ENCODE data around the gene SMIM43. TPM values are rescaled to one million over a fixed set of nuclear protein-coding genes. Genes with fewer than 3 reads are reported as not detected.

Gene SMIM43
- total and polyA plus RNA-seq, 2 of the 8 experiments (the other 6 are each of a cell fraction or from before 2014, with no cell fraction given), result 0.50 to 0.94 TPM

DNA sequence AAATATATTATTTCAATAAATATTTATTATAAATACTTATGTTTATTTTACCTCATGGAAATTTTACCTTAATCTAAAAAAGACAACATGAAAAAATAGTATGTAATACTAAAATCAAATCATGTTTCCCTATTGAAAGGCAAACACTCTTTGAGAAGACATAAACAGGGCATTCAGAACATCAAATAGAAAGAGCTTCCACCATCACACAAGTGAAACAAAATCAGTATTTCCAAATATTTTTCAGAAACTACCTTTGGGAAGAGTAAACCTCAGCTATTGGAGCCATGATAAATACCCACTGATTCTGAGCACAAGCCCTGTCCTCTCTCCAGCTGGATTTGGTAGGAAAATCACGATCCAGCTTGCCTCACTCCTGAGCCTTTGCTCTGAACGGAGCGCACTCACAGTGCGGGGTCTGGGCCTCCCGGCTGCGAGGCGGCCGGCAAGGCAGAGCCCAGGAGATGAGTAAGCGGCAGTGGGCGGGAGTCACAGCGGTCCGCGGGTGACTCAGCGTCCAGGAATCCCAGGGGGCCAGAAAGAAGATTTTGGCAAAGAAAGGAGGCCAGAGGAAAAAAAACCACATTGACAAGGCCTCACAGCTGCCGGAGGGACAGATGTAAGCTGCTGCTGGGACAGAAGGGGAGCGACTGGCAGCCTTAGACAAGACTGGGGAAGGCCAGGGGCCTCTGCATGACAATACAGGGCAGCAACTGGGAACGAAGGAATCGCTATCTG lies 53.5 kb downstream of the SMIM43 start (continued):
- TF ChIP-seq TBP (IDR thresholded peaks at IDR 0.05; ENCODE audit: low read depth, low read length) (peak; percentile 45; the same call in 1 of the 2 replicates), JUN (IDR thresholded peaks at IDR 0.05; ENCODE audit: low read depth, low read length) (peak; percentile 99), SIN3A (conservative IDR thresholded peaks at IDR 0.05 in 1 of 2, IDR thresholded peaks at IDR 0.05 in 1 of 2; ENCODE audit: low read depth in 1 of 2, low read length in 2 of 2) (peak; percentile 83 to 85; a peak in 2 of 4 replicates), EP300 (IDR thresholded peaks at IDR 0.05; ENCODE audit: borderline replicate concordance in 1 of 2, low read depth in 2 of 2, low read length in 2 of 2) (peak in 1 of 2 experiments; percentile 79; a peak in 1 of 3 replicates), ATF3 (IDR thresholded peaks at IDR 0.05; ENCODE audit: insufficient read depth, low read depth, low read length) (peak; percentile 81), CHD2 (IDR thresholded peaks at IDR 0.05; ENCODE audit: low read length) (no peak), POU5F1 (IDR thresholded peaks at IDR 0.05; ENCODE audit: low read depth, low read length) (peak; percentile 89; the same call in 1 of the 2 replicates), YY1 (IDR thresholded peaks at IDR 0.05; ENCODE audit: low read depth, low read length) (peak; percentile 56; the same call in 1 of the 2 replicates), POLR2A (IDR thresholded peaks at IDR 0.05; ENCODE audit: control extremely low read depth in 1 of 2, low read depth in 2 of 2, low read length in 2 of 2) (0 out of 3 replicates have a peak, but pooled peaks of 1 of the 2 experiments have one; percentile 36), TAF7 (optimal IDR thresholded peaks at IDR 0.05; ENCODE audit: borderline replicate concordance, low read depth, low read length) (peak; percentile 44), SP4 (IDR thresholded peaks at IDR 0.05; ENCODE audit: low read length) (0 out of 2 replicates have a peak, but pooled peaks have one; percentile 28), RBBP5 (IDR thresholded peaks at IDR 0.05; ENCODE audit: borderline replicate concordance, low read depth, low read length) (no peak), CTCF (IDR thresholded peaks at IDR 0.05; ENCODE audit: control extremely low read depth in 1 of 3, insufficient read depth in 1 of 3, low read depth in 1 of 3, low read length in 3 of 3) (0 out of 4 replicates have a peak, but pooled peaks of 1 of the 3 experiments have one; percentile 1), ASH2L (IDR thresholded peaks at IDR 0.05; ENCODE audit: low read length) (peak; percentile 89), FOSL1 (IDR thresholded peaks at IDR 0.05; ENCODE audit: insufficient read depth, low read depth, low read length) (peak; percentile 82; the same call in 1 of the 2 replicates), RXRA (IDR thresholded peaks at IDR 0.05; ENCODE audit: insufficient read depth, low read depth, low read length) (no peak), SP1 (IDR thresholded peaks at IDR 0.05; ENCODE audit: low read depth, low read length) (peak; percentile 34; the same call in 1 of the 2 replicates), JUND (IDR thresholded peaks at IDR 0.05; ENCODE audit: low read length) (peak; percentile 100), CEBPB (IDR thresholded peaks at IDR 0.05; ENCODE audit: low read depth, low read length) (no peak), SP2 (IDR thresholded peaks at IDR 0.05; ENCODE audit: low read length) (no peak), GTF2F1 (IDR thresholded peaks at IDR 0.05; ENCODE audit: borderline replicate concordance, low read depth, low read length) (no peak)

Data from H1 (cell line).